ENCODE data around the gene TMEM97. TPM values are rescaled to one million over a fixed set of nuclear protein-coding genes. Genes with fewer than 3 reads are reported as not detected.

Gene TMEM97
- total and polyA plus RNA-seq, 7 donors: 3.6 to 25.2 (median 8.6) TPM

DNA sequence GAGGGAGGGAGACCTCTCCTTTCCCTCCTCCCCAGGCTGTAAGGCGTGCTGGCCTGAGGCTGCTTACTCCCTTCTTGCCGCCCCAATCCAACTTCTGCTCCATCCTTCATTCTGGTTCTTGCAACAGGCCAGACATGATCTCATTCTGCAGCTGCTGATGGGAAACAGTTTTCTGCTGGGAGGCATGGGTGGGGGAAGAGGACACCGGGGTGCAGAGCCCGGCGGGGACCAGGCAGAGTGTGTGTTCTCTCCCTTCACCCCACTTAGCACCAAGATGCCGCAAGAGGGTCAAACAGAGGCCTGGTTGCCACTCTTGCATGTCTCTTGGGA lies 53.9 kb downstream of the TMEM97 start:
- TF ChIP-seq EP300 (IDR thresholded peaks at IDR 0.05): no peak
- TF ChIP-seq POLR2A (IDR thresholded peaks at IDR 0.05): no peak
- no peak for TF ChIP-seq POLR2AphosphoS5 (IDR thresholded peaks at IDR 0.05)
- TF ChIP-seq, protein P1, sequence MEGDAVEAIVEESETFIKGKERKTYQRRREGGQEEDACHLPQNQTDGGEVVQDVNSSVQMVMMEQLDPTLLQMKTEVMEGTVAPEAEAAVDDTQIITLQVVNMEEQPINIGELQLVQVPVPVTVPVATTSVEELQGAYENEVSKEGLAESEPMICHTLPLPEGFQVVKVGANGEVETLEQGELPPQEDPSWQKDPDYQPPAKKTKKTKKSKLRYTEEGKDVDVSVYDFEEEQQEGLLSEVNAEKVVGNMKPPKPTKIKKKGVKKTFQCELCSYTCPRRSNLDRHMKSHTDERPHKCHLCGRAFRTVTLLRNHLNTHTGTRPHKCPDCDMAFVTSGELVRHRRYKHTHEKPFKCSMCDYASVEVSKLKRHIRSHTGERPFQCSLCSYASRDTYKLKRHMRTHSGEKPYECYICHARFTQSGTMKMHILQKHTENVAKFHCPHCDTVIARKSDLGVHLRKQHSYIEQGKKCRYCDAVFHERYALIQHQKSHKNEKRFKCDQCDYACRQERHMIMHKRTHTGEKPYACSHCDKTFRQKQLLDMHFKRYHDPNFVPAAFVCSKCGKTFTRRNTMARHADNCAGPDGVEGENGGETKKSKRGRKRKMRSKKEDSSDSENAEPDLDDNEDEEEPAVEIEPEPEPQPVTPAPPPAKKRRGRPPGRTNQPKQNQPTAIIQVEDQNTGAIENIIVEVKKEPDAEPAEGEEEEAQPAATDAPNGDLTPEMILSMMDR (IDR thresholded peaks at IDR 0.05): no peak
- H3K4me3 ChIP-seq: peak overlapping the region in 2 of 4 donors; percentile 64 to 66
- no peak for DNase-seq
- peaks cover 0 to 31% (median 29%) of the 10 kb centered on the region in 4 donors for H3K4me1 ChIP-seq
- no peaks in the 10 kb centered on the region for H3K36me3 ChIP-seq
- no peaks in the 10 kb centered on the region for H3K27me3 ChIP-seq
- H3K27ac ChIP-seq: peak overlapping the region in 1 of 4 donors; percentile 76
- WGBS, 2 donors: 88 to 94% methylated on average over 6 of the region's 6 CpGs
- no peaks in the 10 kb centered on the region for H3K9me3 ChIP-seq
- intact Hi-C loops (cut with DNase I): no loop called here

Other genes starting within 250 kb of the TMEM97 start
- 10 to 100 TPM; 48.5 to 73.6 (median 58.1) TPM for gene IFT20, start 16.3 kb downstream of the TMEM97 start, total RNA-seq
- 10 to 100 TPM; 32.5 to 65.2 (median 59.5) TPM for gene IFT20, start 16.3 kb downstream of the TMEM97 start, polyA plus RNA-seq
- gene TNFAIP1, start 16.6 kb downstream of the TMEM97 start, total RNA-seq: 10 to 100 TPM; 14.6 to 20.8 (median 17.1) TPM
- 10 to 100 TPM; 15.0 to 18.5 (median 17.9) TPM for gene TNFAIP1, start 16.6 kb downstream of the TMEM97 start, polyA plus RNA-seq
- 10 to 100 TPM; 55.8 to 65.6 (median 59.3) TPM for gene POLDIP2, start 38.3 kb downstream of the TMEM97 start, total RNA-seq
- 10 to 100 TPM; 66.1 to 80.5 (median 75.6) TPM for gene POLDIP2, start 38.3 kb downstream of the TMEM97 start, polyA plus RNA-seq
- gene SEBOX, start 46.0 kb downstream of the TMEM97 start, total RNA-seq: not detected
- gene SEBOX, start 46.0 kb downstream of the TMEM97 start, polyA plus RNA-seq: not detected
- gene VTN, start 51.1 kb downstream of the TMEM97 start, total RNA-seq: 1 to 10 TPM in 1 of 4 donors, under 1 TPM in 3; 0.16 to 1.9 (median 0.38) TPM
- under 1 TPM in 2 of 3 donors, not detected in 1; 0.45 to 0.60 TPM for gene VTN, start 51.1 kb downstream of the TMEM97 start, polyA plus RNA-seq
- gene SARM1, start 52.5 kb downstream of the TMEM97 start, total RNA-seq: 10 to 100 TPM in 2 of 4 donors, 1 to 10 TPM in 2; 7.7 to 13.3 (median 10.1) TPM
- 10 to 100 TPM in 1 of 3 donors, 1 to 10 TPM in 2; 3.5 to 10.2 (median 6.0) TPM for gene SARM1, start 52.5 kb downstream of the TMEM97 start, polyA plus RNA-seq
- gene SLC46A1, start 87.0 kb downstream of the TMEM97 start, total RNA-seq: 1 to 10 TPM; 2.7 to 8.6 (median 5.1) TPM
- 1 to 10 TPM; 4.1 to 7.6 (median 4.2) TPM for gene SLC46A1, start 87.0 kb downstream of the TMEM97 start, polyA plus RNA-seq
- under 1 TPM in 1 of 4 donors, not detected in 3; under 0.01 TPM for gene SLC13A2, start 154.4 kb downstream of the TMEM97 start, total RNA-seq
- gene SLC13A2, start 154.4 kb downstream of the TMEM97 start, polyA plus RNA-seq: 10 to 100 TPM in 2 of 3 donors, 1 to 10 TPM in 1; 8.4 to 29.1 (median 11.4) TPM
- gene FOXN1, start 187.1 kb downstream of the TMEM97 start, total RNA-seq: not detected
- under 1 TPM; 0.23 to 0.60 (median 0.38) TPM for gene FOXN1, start 187.1 kb downstream of the TMEM97 start, polyA plus RNA-seq
- gene UNC119, start 233.4 kb downstream of the TMEM97 start, total RNA-seq: 10 to 100 TPM; 20.7 to 25.8 (median 23.6) TPM
- 10 to 100 TPM; 23.4 to 35.8 (median 31.2) TPM for gene UNC119, start 233.4 kb downstream of the TMEM97 start, polyA plus RNA-seq